Peyer's patch (tissue), 4 donors: Measurements from ENCODE around the gene COX18. TPM values are rescaled to one million over a fixed set of nuclear protein-coding genes. Genes with fewer than 3 reads are reported as not detected.

ENCODE experiments used
- DNase-seq, 3 donors: peaks; one replicate each; pipeline ENCODE4 v3.0.0-alpha.2; 2017 to 2019
- H3K27ac ChIP-seq, 4 donors: fragments of 200-600 bp; sonication (generic); one replicate each; pipeline ENCODE4 v1.5.1; 2016 to 2019
- H3K27me3 ChIP-seq, 2 donors: fragments of 200-600 bp; sonication (generic); one replicate each; pipeline ENCODE4 v1.5.1; 2019
- H3K36me3 ChIP-seq, 3 donors: fragments of 200-600 bp; sonication (generic); one replicate each; pipeline ENCODE4 v1.5.1; 2016 to 2019
- H3K4me1 ChIP-seq, 4 donors: fragments of 200-600 bp; sonication (generic); one replicate each; pipeline ENCODE4 v1.5.1; 2016 to 2019
- H3K4me3 ChIP-seq, 4 donors: fragments of 200-600 bp; sonication (generic); 1 replicate in 3 of 4; 2 replicates in 1 of 4; pipeline ENCODE4 v1.5.1; 2016 to 2019; ENCODE audit warnings: mild to moderate bottlenecking in 1 of 4
- H3K9me3 ChIP-seq, 4 donors: fragments of 200-600 bp; sonication (generic); one replicate each; pipeline ENCODE4 v1.5.1; 2016 to 2019; ENCODE audit warnings: mild to moderate bottlenecking in 1 of 4
- CTCF ChIP-seq, 6 experiments: fragments of 450-650 bp in 4 of 6; fragments of 200-600 bp in 2 of 6; sonication (generic) in 1 of 6; IDR thresholded peaks; one replicate each; pipeline ENCODE4 v1.5.1; 2017 to 2019; ENCODE audit warnings: antibody characterized with exemption in 6 of 6, mild to moderate bottlenecking in 3 of 6, moderate library complexity in 1 of 6
- POLR2A ChIP-seq, 2 donors: fragments of 450-650 bp; IDR thresholded peaks; one replicate each; pipeline ENCODE4 v1.5.1; 2017; ENCODE audit warnings: antibody characterized with exemption in 2 of 2, mild to moderate bottlenecking in 2 of 2, moderate library complexity in 2 of 2
- total RNA-seq, 4 donors: library from RNA; depleted of rRNA; stranded (reverse); fragments of >200 nt; gene quantifications; one replicate each; pipeline ENCODE4 v1.1.0, GENCODE V29; 2016

Gene COX18
- total RNA-seq, 4 donors from 2014 or later = 8.8 to 14.9 (median 10.7) TPM

GRCh38 chr4:73012673-73013072, 56.8 kb downstream of the COX18 start:
- no peak overlapping the region for H3K4me3 ChIP-seq
- H3K36me3 ChIP-seq = no peaks in the 10 kb centered on the region
- no peak for DNase-seq
- no peaks in the 10 kb centered on the region for H3K4me1 ChIP-seq
- no peak for TF ChIP-seq POLR2A (IDR thresholded peaks at IDR 0.05)
- H3K27me3 ChIP-seq = no peaks in the 10 kb centered on the region
- H3K27ac ChIP-seq = no peak overlapping the region
- H3K9me3 ChIP-seq = peaks cover 0 to 5% (median 0%) of the 10 kb centered on the region in 4 donors

GRCh38 chr4:73011629-73011985, 57.9 kb downstream of the COX18 start:
- Histone ChIP-seq H3K27ac (no peak overlapping the region), H3K36me3 (no peaks in the 10 kb centered on the region), H3K4me3 (no peak overlapping the region), H3K4me1 (no peaks in the 10 kb centered on the region), H3K27me3 (no peaks in the 10 kb centered on the region), H3K9me3 (peaks cover 0 to 5% (median 0%) of the 10 kb centered on the region in 4 donors)
- TF ChIP-seq POLR2A (IDR thresholded peaks at IDR 0.05) (no peak), CTCF (IDR thresholded peaks at IDR 0.05) (no peak)
- no peak for DNase-seq

- peaks cover 0 to 5% (median 0%) of the 10 kb centered on the region in 4 donors for H3K9me3 ChIP-seq
- no peak for TF ChIP-seq POLR2A (IDR thresholded peaks at IDR 0.05)
- no peak for TF ChIP-seq CTCF (IDR thresholded peaks at IDR 0.05)
- H3K27ac ChIP-seq = no peak overlapping the region
- H3K4me3 ChIP-seq = no peak overlapping the region
- no peaks in the 10 kb centered on the region for H3K36me3 ChIP-seq
- no peak for DNase-seq
- no peaks in the 10 kb centered on the region for H3K27me3 ChIP-seq
- no peaks in the 10 kb centered on the region for H3K4me1 ChIP-seq
Observed at GRCh38 chr4:73010789-73011628, 58.5 kb downstream of the COX18 start.

GRCh38 chr4:73007526-73008100, 61.9 kb downstream of the COX18 start:
- Histone ChIP-seq H3K4me3 (no peak overlapping the region), H3K36me3 (no peaks in the 10 kb centered on the region), H3K27ac (no peak overlapping the region), H3K9me3 (peaks cover 0 to 5% (median 0%) of the 10 kb centered on the region in 4 donors), H3K27me3 (no peaks in the 10 kb centered on the region), H3K4me1 (no peaks in the 10 kb centered on the region)
- TF ChIP-seq CTCF (IDR thresholded peaks at IDR 0.05) (no peak), POLR2A (IDR thresholded peaks at IDR 0.05) (no peak)
- no peak for DNase-seq

GRCh38 chr4:73006286-73006990, 63.1 kb downstream of the COX18 start:
- DNase-seq = no peak
- Histone ChIP-seq H3K27ac (no peak overlapping the region), H3K27me3 (no peaks in the 10 kb centered on the region), H3K4me1 (no peaks in the 10 kb centered on the region), H3K4me3 (no peak overlapping the region), H3K9me3 (no peaks in the 10 kb centered on the region), H3K36me3 (no peaks in the 10 kb centered on the region)
- TF ChIP-seq CTCF (IDR thresholded peaks at IDR 0.05) (no peak), POLR2A (IDR thresholded peaks at IDR 0.05) (no peak)

GRCh38 chr4:73005514-73005913, 64.0 kb downstream of the COX18 start:
- no peak overlapping the region for H3K27ac ChIP-seq
- H3K36me3 ChIP-seq = no peaks in the 10 kb centered on the region
- DNase-seq = no peak
- no peak for TF ChIP-seq POLR2A (IDR thresholded peaks at IDR 0.05)
- TF ChIP-seq CTCF (IDR thresholded peaks at IDR 0.05) = no peak
- H3K4me3 ChIP-seq = no peak overlapping the region
- H3K9me3 ChIP-seq = no peaks in the 10 kb centered on the region
- no peaks in the 10 kb centered on the region for H3K4me1 ChIP-seq
- no peaks in the 10 kb centered on the region for H3K27me3 ChIP-seq
